HG02759 (cell line): ENCODE results near the gene KCNA4.
"Not testable (repeated sequence)": the region's sequence is repeated elsewhere in the genome, so short reads cannot be mapped to it uniquely, and the experiment has no call there.

Experiments
- ATAC-seq: cut with Tn5 transposase; IDR thresholded peaks from one replicate; pipeline ENCODE4 v1.9.1; 2021; ENCODE audit warnings: mild to moderate bottlenecking, moderate library complexity; ENCODE audit not compliant: unreplicated experiment

Gene KCNA4

DNA sequence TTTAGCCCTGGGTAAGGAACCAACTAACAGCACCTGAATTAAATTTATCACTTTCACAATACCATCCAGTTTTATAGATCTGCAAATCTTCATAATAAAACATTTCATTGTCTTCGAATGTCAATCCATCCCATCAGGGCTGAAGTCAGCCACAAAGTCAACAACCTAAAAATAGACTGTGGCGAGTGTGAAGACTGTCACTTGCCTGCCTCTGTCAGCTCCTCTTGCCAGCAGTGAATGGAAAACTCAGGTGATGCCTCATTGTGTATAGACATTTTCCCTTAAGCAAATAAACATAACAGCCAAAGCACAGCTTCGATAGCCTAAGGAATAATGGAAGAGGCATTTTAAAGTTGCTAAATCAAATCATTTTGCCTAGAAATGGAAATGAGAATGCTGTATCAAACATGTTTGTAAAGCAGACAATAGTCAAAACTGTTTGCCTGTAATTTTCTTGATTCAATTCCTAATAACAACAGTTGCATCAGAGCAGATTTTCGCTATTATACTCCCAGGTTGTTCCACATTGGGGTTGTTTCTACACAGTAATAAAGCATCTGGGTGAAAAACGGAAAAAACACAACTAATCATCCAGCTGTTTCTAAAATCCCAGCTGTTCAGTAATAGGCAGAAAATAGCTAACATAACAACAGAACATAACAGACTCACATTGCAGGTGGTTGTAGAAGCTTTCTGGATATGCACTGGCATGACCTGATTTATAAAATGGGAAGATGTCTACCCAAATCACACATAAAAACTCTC lies 15.7 kb downstream of the KCNA4 start:
- no peak for ATAC-seq

DNA sequence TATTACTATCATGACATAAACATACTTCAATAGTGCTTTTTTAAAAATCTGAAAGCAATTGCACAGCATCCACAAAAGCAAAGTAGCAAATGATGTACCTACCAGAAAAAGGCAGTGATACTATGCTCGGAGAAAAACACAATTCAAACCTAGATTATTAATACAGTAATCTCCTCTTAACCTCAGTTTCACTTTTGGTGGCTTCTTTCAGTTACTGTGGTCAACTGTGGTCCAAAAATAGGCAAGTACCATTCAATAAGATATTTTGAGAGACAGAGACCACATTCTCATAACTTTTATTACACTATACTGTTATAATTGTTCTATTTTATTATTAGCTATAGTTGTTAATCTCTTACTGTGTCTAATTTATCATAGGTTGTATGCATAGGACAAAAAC lies 20.8 kb downstream of the KCNA4 start:
- ATAC-seq, result peak; percentile 67

- no peak for ATAC-seq
Measured at GRCh38 chr11:29989174-29989970, 27.5 kb downstream of the KCNA4 start.

DNA sequence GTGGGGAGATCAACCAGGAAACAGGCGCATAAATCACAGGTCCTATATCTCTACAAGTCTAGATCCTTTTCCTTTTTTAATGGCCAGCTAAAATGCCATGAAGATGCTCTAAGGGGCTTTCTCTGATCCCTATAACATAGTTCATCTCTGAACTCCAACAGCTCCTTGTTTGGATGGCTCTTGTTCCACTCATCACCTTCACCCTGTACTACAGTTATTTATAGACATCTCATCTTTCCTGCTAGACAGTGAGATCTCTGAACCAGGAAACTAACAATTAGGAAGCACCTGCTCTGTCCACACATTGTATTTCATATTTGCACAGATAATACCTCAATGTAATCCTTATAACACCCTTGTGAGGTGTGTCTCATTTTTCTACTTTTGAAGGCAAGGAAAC lies 31.6 kb downstream of the KCNA4 start:
- ATAC-seq, result no peak

DNA sequence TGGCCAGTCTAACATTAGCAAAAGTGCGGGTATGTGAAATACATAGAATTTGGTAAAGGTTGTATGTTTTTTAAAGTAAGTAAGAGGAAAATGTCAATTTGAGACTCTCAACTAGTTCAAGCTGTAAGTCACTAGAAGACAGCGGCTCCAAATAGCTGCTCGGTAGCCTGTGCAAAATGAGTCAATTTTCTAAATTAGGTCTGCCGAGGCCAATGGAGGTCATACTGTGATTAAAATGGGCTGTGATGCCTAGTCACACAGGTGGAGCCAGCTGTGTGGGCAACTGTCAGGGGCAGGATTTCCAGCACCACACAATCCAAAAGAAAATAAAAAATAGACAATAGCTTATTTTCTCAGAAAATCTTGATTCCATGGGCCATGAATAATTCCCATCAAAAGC lies 32.3 kb downstream of the KCNA4 start:
- ATAC-seq, result no peak

DNA sequence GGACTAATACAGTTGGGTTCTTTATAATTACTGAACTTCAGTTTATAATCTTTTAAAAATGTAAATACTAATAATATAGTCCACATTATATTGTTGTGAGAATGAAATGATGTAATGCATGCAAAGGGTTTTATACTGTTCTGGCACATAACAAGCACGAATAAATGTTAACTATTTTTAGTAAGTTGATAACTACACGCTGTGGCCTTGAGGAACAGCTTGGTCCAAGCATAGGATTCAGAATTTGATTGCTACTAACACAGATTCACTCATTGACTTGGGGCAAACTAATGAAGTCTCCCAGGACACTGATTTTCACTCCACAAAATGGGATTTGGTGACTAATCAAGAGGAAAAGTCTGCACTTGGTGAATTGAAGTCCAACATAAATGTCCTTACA lies 38.3 kb downstream of the KCNA4 start:
- no peak for ATAC-seq

GRCh38 chr11:29975580-29975979 lies 41.2 kb downstream of the KCNA4 start:
- ATAC-seq, result not testable (repeated sequence)

GRCh38 chr11:29963796-29964195 lies 53.0 kb downstream of the KCNA4 start:
- ATAC-seq, result no peak

DNA sequence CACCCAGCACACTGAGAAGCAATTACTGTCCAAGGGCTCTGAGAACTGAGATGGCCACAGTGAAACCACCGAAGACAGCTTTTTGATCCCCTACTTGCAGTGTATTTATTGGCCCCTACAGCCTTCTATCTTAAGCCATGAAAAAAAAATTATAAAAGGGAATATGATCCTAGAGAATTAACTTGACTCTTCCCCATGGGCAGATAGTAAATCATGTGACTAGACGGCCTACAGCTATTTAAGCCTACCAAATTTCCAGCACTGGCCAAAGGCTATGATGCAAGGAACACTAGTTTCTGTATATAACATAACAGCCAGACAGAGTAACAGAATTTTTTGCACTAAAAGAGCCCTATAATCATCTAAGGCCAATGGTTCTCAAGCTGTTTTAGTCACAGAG lies 53.8 kb downstream of the KCNA4 start:
- no peak for ATAC-seq

DNA sequence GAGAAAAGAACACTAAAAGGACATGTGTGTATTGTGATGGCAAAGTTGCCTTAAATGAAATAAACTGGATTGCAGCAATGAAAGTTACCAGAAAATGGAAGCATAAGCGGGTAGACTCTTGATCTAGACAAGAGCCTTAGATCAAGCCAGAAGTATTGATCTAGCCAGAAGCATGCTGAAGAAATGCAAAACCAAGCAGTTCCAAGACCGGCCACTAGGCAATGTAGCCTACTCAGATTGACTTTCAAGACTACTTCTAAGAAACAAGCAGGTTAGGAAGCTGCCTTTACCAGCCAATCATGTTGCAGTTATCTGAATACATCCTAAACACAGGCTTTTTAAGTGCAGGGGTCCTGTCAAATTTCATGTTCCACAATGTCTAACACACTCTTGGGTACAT lies 54.6 kb downstream of the KCNA4 start:
- ATAC-seq, result peak; percentile 84
